DOHH2 (cell line): ENCODE data around the gene EPB42.

Experiments
- H3F3A ChIP-seq: fragments of 200-600 bp; sonication (generic), shearing (Covaris generic); 2 replicates; pipeline ENCODE4 v1.6.0; 2016; ENCODE audit warnings: antibody characterized with exemption, mild to moderate bottlenecking; ENCODE audit not compliant: control insufficient read depth, insufficient read depth
- H3K27ac ChIP-seq: fragments of 200-600 bp; sonication (generic); 2 replicates; pipeline ENCODE4 v1.5.1; 2014; ENCODE audit warnings: low read depth, mild to moderate bottlenecking, low read length, moderate library complexity
- H3K27me3 ChIP-seq: fragments of 200-600 bp; sonication (generic); 2 replicates; pipeline ENCODE4 v1.6.1; 2014; ENCODE audit warnings: mild to moderate bottlenecking, low read length, mixed read lengths; ENCODE audit not compliant: control insufficient read depth
- H3K36me3 ChIP-seq: fragments of 200-600 bp; sonication (generic); 2 replicates; pipeline ENCODE4 v1.6.1; 2014; ENCODE audit warnings: mild to moderate bottlenecking, low read length, moderate library complexity, mixed read lengths; ENCODE audit not compliant: control insufficient read depth
- H3K4me1 ChIP-seq: fragments of 200-600 bp; sonication (generic); 2 replicates; pipeline ENCODE4 v1.6.1; 2014; ENCODE audit warnings: mild to moderate bottlenecking, low read length, mixed read lengths; ENCODE audit not compliant: control insufficient read depth
- H3K4me2 ChIP-seq: fragments of 200-600 bp; sonication (generic); 2 replicates; pipeline ENCODE4 v1.6.0; 2014; ENCODE audit warnings: mild to moderate bottlenecking, low read length, moderate library complexity
- H3K4me3 ChIP-seq: fragments of 200-600 bp; sonication (generic); 2 replicates; pipeline ENCODE4 v1.5.1; 2014; ENCODE audit warnings: mild to moderate bottlenecking, low read length, mixed read lengths
- H3K79me2 ChIP-seq: fragments of 200-600 bp; sonication (generic); 2 replicates; pipeline ENCODE4 v1.6.1; 2014; ENCODE audit warnings: mild to moderate bottlenecking, low read length, mixed read lengths; ENCODE audit not compliant: control insufficient read depth
- H3K9me2 ChIP-seq: fragments of 200-600 bp; sonication (generic); replicated peaks from 2 replicates; pipeline ENCODE4 v1.6.1; 2014; ENCODE audit warnings: mild to moderate bottlenecking, low read length, mixed read lengths; ENCODE audit not compliant: control insufficient read depth
- H3K9me3 ChIP-seq: fragments of 200-600 bp; sonication (generic); 2 replicates; pipeline ENCODE4 v1.6.1; 2014; ENCODE audit warnings: antibody characterized with exemption, low read length, mixed read lengths; ENCODE audit not compliant: control insufficient read depth, insufficient read depth
- H4K20me1 ChIP-seq: fragments of 200-600 bp; sonication (generic); 2 replicates; pipeline ENCODE4 v1.6.0; 2014; ENCODE audit warnings: low read depth, mild to moderate bottlenecking, antibody characterized with exemption, low read length, moderate library complexity; ENCODE audit not compliant: control insufficient read depth, insufficient read depth
- EZH2phosphoT487 ChIP-seq: fragments of 200-600 bp; sonication (generic); IDR thresholded peaks from 2 replicates; pipeline ENCODE4 v1.6.1; 2017; ENCODE audit warnings: borderline replicate concordance, mild to moderate bottlenecking, antibody characterized with exemption, low read length, moderate library complexity, mixed read lengths
- TF ChIP-seq, protein P1 (sequence below): fragments of 200-600 bp; sonication (generic); IDR thresholded peaks from one replicate; pipeline ENCODE4 v1.5.1; 2014; ENCODE audit warnings: antibody characterized with exemption, mild to moderate bottlenecking, low read depth, low read length; ENCODE audit not compliant: poor library complexity, severe bottlenecking

The EPB42 gene

DNA sequence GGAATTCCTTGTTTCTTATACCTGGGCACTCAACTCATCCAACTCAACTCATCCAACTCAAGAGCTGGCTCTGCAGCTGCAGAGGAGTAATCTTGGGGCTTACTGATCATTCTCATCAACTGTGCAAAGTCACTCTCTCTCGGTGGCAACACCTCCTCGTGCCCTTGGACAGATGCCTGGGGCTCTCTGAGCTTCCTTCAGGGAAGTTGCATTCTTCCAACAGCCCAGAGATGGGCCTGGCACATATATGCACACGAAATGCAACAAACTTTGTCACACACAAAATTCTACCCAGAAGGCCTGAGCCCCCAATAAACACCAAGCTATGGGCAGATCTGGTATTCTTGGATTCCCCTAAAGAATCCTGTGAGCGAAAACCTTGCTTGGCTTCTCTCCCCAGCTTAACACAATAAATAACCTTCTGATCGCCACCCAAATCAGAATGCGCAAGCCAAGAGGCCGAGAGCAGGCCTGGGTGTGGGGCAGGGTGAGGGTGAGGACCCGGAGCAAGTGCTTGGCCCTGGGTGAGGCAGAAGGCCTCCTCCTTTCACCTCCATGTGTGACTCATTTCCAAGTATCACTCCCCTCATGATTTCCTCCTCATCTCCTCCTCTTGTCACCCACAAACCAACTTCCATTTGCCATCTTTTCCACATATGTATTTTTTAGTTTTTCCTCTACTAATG lies 30.5 kb upstream of the EPB42 start:
- Histone ChIP-seq H3K4me3 (no peak overlapping the region), H3K27ac (no peak overlapping the region), H3K4me2 (no peak overlapping the region), H4K20me1 (no peaks in the 10 kb centered on the region), H3K4me1 (no peaks in the 10 kb centered on the region), H3K36me3 (no peaks in the 10 kb centered on the region), H3K79me2 (no peaks in the 10 kb centered on the region), H3K9me2 (no peaks in the 10 kb centered on the region), H3K9me3 (no peaks in the 10 kb centered on the region), H3K27me3 (peaks cover 13% of the 10 kb centered on the region), H3F3A (no peaks in the 10 kb centered on the region)
- TF ChIP-seq, protein P1, sequence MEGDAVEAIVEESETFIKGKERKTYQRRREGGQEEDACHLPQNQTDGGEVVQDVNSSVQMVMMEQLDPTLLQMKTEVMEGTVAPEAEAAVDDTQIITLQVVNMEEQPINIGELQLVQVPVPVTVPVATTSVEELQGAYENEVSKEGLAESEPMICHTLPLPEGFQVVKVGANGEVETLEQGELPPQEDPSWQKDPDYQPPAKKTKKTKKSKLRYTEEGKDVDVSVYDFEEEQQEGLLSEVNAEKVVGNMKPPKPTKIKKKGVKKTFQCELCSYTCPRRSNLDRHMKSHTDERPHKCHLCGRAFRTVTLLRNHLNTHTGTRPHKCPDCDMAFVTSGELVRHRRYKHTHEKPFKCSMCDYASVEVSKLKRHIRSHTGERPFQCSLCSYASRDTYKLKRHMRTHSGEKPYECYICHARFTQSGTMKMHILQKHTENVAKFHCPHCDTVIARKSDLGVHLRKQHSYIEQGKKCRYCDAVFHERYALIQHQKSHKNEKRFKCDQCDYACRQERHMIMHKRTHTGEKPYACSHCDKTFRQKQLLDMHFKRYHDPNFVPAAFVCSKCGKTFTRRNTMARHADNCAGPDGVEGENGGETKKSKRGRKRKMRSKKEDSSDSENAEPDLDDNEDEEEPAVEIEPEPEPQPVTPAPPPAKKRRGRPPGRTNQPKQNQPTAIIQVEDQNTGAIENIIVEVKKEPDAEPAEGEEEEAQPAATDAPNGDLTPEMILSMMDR = no peak
- no peak for TF ChIP-seq EZH2phosphoT487

DNA sequence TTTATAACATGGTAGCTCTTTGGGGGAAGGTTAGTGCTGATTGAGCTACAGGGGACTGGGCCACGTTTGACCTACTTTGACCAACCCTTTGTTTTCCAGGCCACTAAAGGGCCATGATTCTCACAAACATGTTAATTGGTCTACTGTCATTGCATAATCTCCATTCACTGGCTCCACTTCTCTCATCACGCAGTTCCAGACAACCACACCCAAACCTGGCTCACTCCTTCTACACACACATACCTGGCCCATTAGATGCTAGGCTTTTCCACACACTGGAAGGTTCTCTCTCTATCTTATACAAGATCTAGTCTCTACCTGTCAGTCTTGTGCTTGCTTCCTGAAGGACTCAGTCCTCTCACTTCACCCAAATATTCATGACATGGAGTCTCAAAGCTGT lies 30.0 kb upstream of the EPB42 start:
- Histone ChIP-seq H3K9me3 (no peaks in the 10 kb centered on the region), H3K4me2 (no peak overlapping the region), H3K27ac (no peak overlapping the region), H3K27me3 (peaks cover 10% of the 10 kb centered on the region), H4K20me1 (no peaks in the 10 kb centered on the region), H3K4me1 (no peaks in the 10 kb centered on the region), H3K9me2 (no peaks in the 10 kb centered on the region), H3F3A (no peaks in the 10 kb centered on the region), H3K4me3 (no peak overlapping the region), H3K36me3 (no peaks in the 10 kb centered on the region), H3K79me2 (no peaks in the 10 kb centered on the region)
- no peak for TF ChIP-seq EZH2phosphoT487
- TF ChIP-seq, protein P1 = no peak

DNA sequence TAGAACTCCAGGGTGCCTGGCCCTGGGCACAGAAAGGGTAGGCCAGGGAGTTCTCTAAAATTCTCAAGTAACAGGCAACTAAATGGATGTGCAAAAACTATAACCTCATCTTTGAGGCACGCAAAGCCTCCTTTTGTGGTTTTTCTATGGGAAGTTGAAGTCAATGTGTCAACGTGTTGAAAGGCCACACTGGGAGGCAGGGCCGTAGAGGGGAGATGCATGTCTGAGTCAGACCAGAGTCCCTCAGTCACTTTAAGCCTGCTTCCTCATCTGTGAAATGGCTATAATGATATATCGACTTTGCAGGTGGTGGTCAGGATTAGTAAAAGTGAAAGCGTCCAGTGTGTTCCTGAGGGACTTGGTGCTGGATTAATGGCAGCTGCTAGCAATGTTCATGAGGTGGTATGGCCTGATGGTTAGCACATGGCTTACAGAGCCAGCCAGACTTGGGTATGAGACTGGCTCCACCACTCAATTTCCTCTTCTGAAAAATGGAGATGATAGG lies 28.9 kb upstream of the EPB42 start:
- Histone ChIP-seq H3K79me2 (no peaks in the 10 kb centered on the region), H3K9me3 (no peaks in the 10 kb centered on the region), H4K20me1 (no peaks in the 10 kb centered on the region), H3K4me1 (no peaks in the 10 kb centered on the region), H3K27me3 (peaks cover 9% of the 10 kb centered on the region), H3K9me2 (no peaks in the 10 kb centered on the region), H3K4me3 (no peak overlapping the region), H3K27ac (no peak overlapping the region), H3K36me3 (no peaks in the 10 kb centered on the region), H3K4me2 (no peak overlapping the region), H3F3A (no peaks in the 10 kb centered on the region)
- TF ChIP-seq, protein P1 = no peak
- no peak for TF ChIP-seq EZH2phosphoT487
